ENCODE results near the gene FBXO3. TPM values are rescaled to one million over a fixed set of nuclear protein-coding genes. Genes with fewer than 3 reads are reported as not detected.

FBXO3 gene
- total and polyA plus RNA-seq, 2 of the 13 experiments (the other 11 are each of a cell fraction or from before 2014, with no cell fraction given), result 20.4 to 27.6 TPM

GRCh38 chr11:33701302-33702230 lies 72.8 kb downstream of the FBXO3 start (continued):
- TF ChIP-seq ZKSCAN5 (CRISPR knock-in tag; IDR thresholded peaks at IDR 0.05) (no peak), NFYC (CRISPR knock-in tag; IDR thresholded peaks at IDR 0.05) (no peak), ELF3 (CRISPR knock-in tag; IDR thresholded peaks at IDR 0.05) (0 out of 2 replicates have a peak, but pooled peaks have one; percentile 23), AKAP8 (CRISPR knock-in tag; IDR thresholded peaks at IDR 0.05) (no peak), ZNF674 (CRISPR knock-in tag; IDR thresholded peaks at IDR 0.05; ENCODE audit: low read depth) (no peak), JUN (CRISPR knock-in tag; IDR thresholded peaks at IDR 0.05) (0 out of 2 replicates have a peak, but pooled peaks have one; percentile 20), RCOR2 (CRISPR knock-in tag; IDR thresholded peaks at IDR 0.05) (no peak), ARID5B (CRISPR knock-in tag; IDR thresholded peaks at IDR 0.05) (peak; percentile 25; the same call in 1 of the 2 replicates), ARNTL (CRISPR knock-in tag; IDR thresholded peaks at IDR 0.05) (0 out of 2 replicates have a peak, but pooled peaks have one; percentile 38), MIER3 (CRISPR knock-in tag; IDR thresholded peaks at IDR 0.05; ENCODE audit: borderline replicate concordance) (peak; percentile 36; the same call in 1 of the 2 replicates)

All from HepG2 (cell line).